ENCODE measurements around the gene PTDSS2.

GRCh38 chr11:472272-472671, 22.2 kb downstream of the PTDSS2 start:
- TF ChIP-seq CTCF (IDR thresholded peaks at IDR 0.05), result no peak
- no peak for TF ChIP-seq EZH2 (IDR thresholded peaks at IDR 0.05; ENCODE audit: borderline replicate concordance, insufficient read depth, low read depth, low read length, poor library complexity, severe bottlenecking)

Measured in B cell (primary cell).